ENCODE results near the gene CKS2.

GRCh38 chr9:89359751-89360261 lies 48.8 kb downstream of the CKS2 start:
- TF ChIP-seq FOXK2 (IDR thresholded peaks at IDR 0.05), result no peak
- no peak for TF ChIP-seq LEF1 (IDR thresholded peaks at IDR 0.05; ENCODE audit: borderline replicate concordance)
- no peak for TF ChIP-seq ZNF384 (IDR thresholded peaks at IDR 0.05)
- TF ChIP-seq HDGF (IDR thresholded peaks at IDR 0.05; ENCODE audit: borderline replicate concordance), result no peak
- no peak for TF ChIP-seq BHLHE40 (IDR thresholded peaks at IDR 0.05; ENCODE audit: borderline replicate concordance)
- TF ChIP-seq ARNT (IDR thresholded peaks at IDR 0.05), result no peak
- TF ChIP-seq SUZ12 (IDR thresholded peaks at IDR 0.05), result no peak
- no peak for TF ChIP-seq PKNOX1 (IDR thresholded peaks at IDR 0.05)
- no peak for TF ChIP-seq SP1 (IDR thresholded peaks at IDR 0.05)
- no peak for TF ChIP-seq CTBP1 (IDR thresholded peaks at IDR 0.05; ENCODE audit: borderline replicate concordance)
- TF ChIP-seq ELF4 (IDR thresholded peaks at IDR 0.05), result no peak
- TF ChIP-seq TARDBP (IDR thresholded peaks at IDR 0.05), result no peak
- no peak for TF ChIP-seq FOXA1 (IDR thresholded peaks at IDR 0.05)

Data from HEK293T (cell line).